B cell (primary cell): Measurements from ENCODE around the gene PANK3. TPM values are rescaled to one million over a fixed set of nuclear protein-coding genes. Genes with fewer than 3 reads are reported as not detected.

Experiments used
- ATAC-seq: fragments of 200-7000 bp; cut with Tn5 transposase; one replicate; pipeline ENCODE4 v1.10.0; 2021; ENCODE audit warnings: low read depth, mild to moderate bottlenecking, moderate number of reproducible peaks, moderate library complexity
- CTCF ChIA-PET: fragments of 350-600 bp; sonication (Branson Sonifier 250); formaldehyde crosslinking; loops from one replicate; lab custom pipeline; 2021; ENCODE audit warnings: antibody characterized with exemption, inconsistent platforms; lab: Charles Lee
- POLR2A ChIA-PET: fragments of 350-600 bp; sonication (Branson Sonifier 250); formaldehyde crosslinking; loops from one replicate; lab custom pipeline; 2021; ENCODE audit warnings: antibody characterized with exemption; lab: Charles Lee
- DNase-seq: peaks from one replicate; pipeline ENCODE4 v3.0.0; 2013
- H2AFZ ChIP-seq: 2 replicates; pipeline ENCODE4 v1.6.1; 2012; ENCODE audit warnings: mild to moderate bottlenecking, low read depth, low read length; ENCODE audit not compliant: insufficient read depth, poor library complexity, severe bottlenecking
- H3K27ac ChIP-seq, 2 donors: 1 replicate in 1 of 2; 2 replicates in 1 of 2; pipeline ENCODE4 v1.5.1; 2012 to 2013; ENCODE audit warnings: low read length in 2 of 2, mild to moderate bottlenecking in 2 of 2, moderate library complexity in 1 of 2
- H3K27me3 ChIP-seq, 4 experiments: fragments of 200-600 bp in 1 of 4; sonication (generic) in 1 of 4; replicated peaks in 1 of 4; 1 replicate in 2 of 4; 2 replicates in 2 of 4; pipeline versions ENCODE4 v1.6.1 to v1.7.0; 2013 to 2016; ENCODE audit warnings: low read length in 3 of 4, mild to moderate bottlenecking in 2 of 4, mixed read lengths in 1 of 4, moderate library complexity in 1 of 4; ENCODE audit not compliant: insufficient read depth in 4 of 4, control insufficient read depth in 3 of 4; ENCODE audit errors: control extremely low read depth in 1 of 4
- H3K36me3 ChIP-seq, 2 experiments: replicated peaks in 1 of 2; 1 replicate in 1 of 2; 2 replicates in 1 of 2; pipeline versions ENCODE4 v1.6.1 to v1.7.1; 2013; ENCODE audit warnings: low read length in 1 of 2; ENCODE audit not compliant: insufficient read depth in 2 of 2, control insufficient read depth in 1 of 2; ENCODE audit errors: control extremely low read depth in 1 of 2, extremely low read depth in 1 of 2
- H3K4me1 ChIP-seq, 2 donors: fragments of 200-600 bp in 1 of 2; sonication (generic) in 1 of 2; 1 replicate in 1 of 2; 2 replicates in 1 of 2; pipeline versions ENCODE4 v1.5.1 to v1.6.1; 2013 to 2017; ENCODE audit warnings: low read length in 2 of 2; ENCODE audit not compliant: control insufficient read depth in 2 of 2, insufficient read depth in 2 of 2
- H3K4me2 ChIP-seq: replicated peaks from 2 replicates; pipeline ENCODE3; 2012; ENCODE audit warnings: mild to moderate bottlenecking, low read depth, low read length; ENCODE audit not compliant: poor library complexity, severe bottlenecking
- H3K4me3 ChIP-seq, 5 experiments: fragments of 200-600 bp in 1 of 5; sonication (generic) in 1 of 5; 1 replicate in 3 of 5; 2 replicates in 2 of 5; pipeline versions ENCODE4 v1.5.1 to v1.7.0; 2011 to 2016; ENCODE audit warnings: low read length in 4 of 5, mild to moderate bottlenecking in 4 of 5, low read depth in 2 of 5, control low read depth in 1 of 5, moderate library complexity in 1 of 5; ENCODE audit not compliant: insufficient read depth in 1 of 5; ENCODE audit errors: control extremely low read depth in 1 of 5, extremely low read depth in 1 of 5
- H3K79me2 ChIP-seq: fragments of 200-600 bp; sonication (generic); one replicate; pipeline ENCODE4 v1.6.0; 2016; ENCODE audit warnings: low read length; ENCODE audit not compliant: control insufficient read depth, insufficient read depth
- H3K9ac ChIP-seq: fragments of 200-600 bp; sonication (generic); 2 replicates; pipeline ENCODE4 v1.6.1; 2017; ENCODE audit warnings: mild to moderate bottlenecking, low read length, moderate library complexity
- H3K9me3 ChIP-seq, 3 donors: one replicate each; pipeline versions ENCODE4 v1.6.1 to v1.7.1; 2013; ENCODE audit warnings: low read length in 2 of 3; ENCODE audit not compliant: control insufficient read depth in 2 of 3, insufficient read depth in 1 of 3; ENCODE audit errors: control extremely low read depth in 1 of 3
- H4K20me1 ChIP-seq: 2 replicates; pipeline ENCODE4 v1.6.0; 2012; ENCODE audit warnings: mild to moderate bottlenecking, low read length; ENCODE audit not compliant: insufficient read depth, control insufficient read depth, poor library complexity, severe bottlenecking
- H3K27ac Mint-ChIP-seq: one replicate; pipeline ENCODE4 v1.8.0; 2021; ENCODE audit warnings: mixed read lengths
- H3K27me3 Mint-ChIP-seq: one replicate; pipeline ENCODE4 v1.8.0; 2021; ENCODE audit warnings: mixed read lengths
- H3K4me1 Mint-ChIP-seq: one replicate; pipeline ENCODE4 v1.8.0; 2021; ENCODE audit warnings: mixed read lengths
- H3K4me3 Mint-ChIP-seq: one replicate; pipeline ENCODE4 v1.8.0; 2021; ENCODE audit warnings: mixed read lengths
- H3K9me3 Mint-ChIP-seq: one replicate; pipeline ENCODE4 v1.8.0; 2022; ENCODE audit warnings: mixed read lengths; ENCODE audit not compliant: insufficient read depth
- EZH2 ChIP-seq: IDR thresholded peaks from 2 replicates; pipeline ENCODE4 v1.6.1; 2012; ENCODE audit warnings: borderline replicate concordance, low read depth, mild to moderate bottlenecking, moderate library complexity, low read length; ENCODE audit not compliant: insufficient read depth, poor library complexity, severe bottlenecking
- WGBS: methylation state at CpG from one replicate; pipeline ENCODE4 v1.1.5; 2013; ENCODE audit warnings: missing lambda C conversion rate; ENCODE audit not compliant: insufficient coverage; 5-methylcytosine and 5-hydroxymethylcytosine counted together
- intact Hi-C: fragments of 100-400 bp; cut with micrococcal nuclease; formaldehyde crosslinking; loops from one replicate; pipeline ENCODE4 v1.10.0; 2022
- polyA plus RNA-seq: library from polyadenylated mRNA; depleted of rRNA; stranded (reverse); fragments of >200 nt; gene quantifications from 2 replicates; pipeline ENCODE4 v1.2.3, GENCODE V29; 2012
- total RNA-seq, 2 donors: library from RNA; stranded (reverse); fragments of 120-200 nt in 1 of 2; gene quantifications; 1 replicate in 1 of 2; 2 replicates in 1 of 2; pipeline versions ENCODE4 v1.2.3 to v1.2.4, GENCODE V29; 2013 to 2022
- TF ChIP-seq, protein P1 (sequence below): fragments of 200-600 bp; IDR thresholded peaks from one replicate; pipeline ENCODE4 v1.8.0; 2022; ENCODE audit warnings: antibody characterized with exemption, mild to moderate bottlenecking

PANK3 gene
- total and polyA plus RNA-seq, 2 donors (not counting 1 experiment from before 2014, with no cell fraction given), result 6.3 to 61.8 TPM

- peaks cover 4% of the 10 kb centered on the region for H3K4me1 Mint-ChIP-seq
- ATAC-seq (no peak), DNase-seq (no peak)
- H3K27me3 ChIP-seq, result no peaks in the 10 kb centered on the region
- no peaks in the 10 kb centered on the region for H3K79me2 ChIP-seq
- H3K27ac ChIP-seq, result no peak overlapping the region
- H3K9ac ChIP-seq, result no peak overlapping the region
- H3K4me1 ChIP-seq, result no peaks in the 10 kb centered on the region
- peaks cover 10% of the 10 kb centered on the region for H3K27me3 Mint-ChIP-seq
- WGBS, result no CpG with 5 or more reads among the region's 3 CpGs
- no peak overlapping the region for H3K27ac Mint-ChIP-seq
- CTCF ChIA-PET, result no interaction called here
- no peaks in the 10 kb centered on the region for H4K20me1 ChIP-seq
- no peak overlapping the region for H2AFZ ChIP-seq
- intact Hi-C loops, result no loop called here
- TF ChIP-seq, protein P1, sequence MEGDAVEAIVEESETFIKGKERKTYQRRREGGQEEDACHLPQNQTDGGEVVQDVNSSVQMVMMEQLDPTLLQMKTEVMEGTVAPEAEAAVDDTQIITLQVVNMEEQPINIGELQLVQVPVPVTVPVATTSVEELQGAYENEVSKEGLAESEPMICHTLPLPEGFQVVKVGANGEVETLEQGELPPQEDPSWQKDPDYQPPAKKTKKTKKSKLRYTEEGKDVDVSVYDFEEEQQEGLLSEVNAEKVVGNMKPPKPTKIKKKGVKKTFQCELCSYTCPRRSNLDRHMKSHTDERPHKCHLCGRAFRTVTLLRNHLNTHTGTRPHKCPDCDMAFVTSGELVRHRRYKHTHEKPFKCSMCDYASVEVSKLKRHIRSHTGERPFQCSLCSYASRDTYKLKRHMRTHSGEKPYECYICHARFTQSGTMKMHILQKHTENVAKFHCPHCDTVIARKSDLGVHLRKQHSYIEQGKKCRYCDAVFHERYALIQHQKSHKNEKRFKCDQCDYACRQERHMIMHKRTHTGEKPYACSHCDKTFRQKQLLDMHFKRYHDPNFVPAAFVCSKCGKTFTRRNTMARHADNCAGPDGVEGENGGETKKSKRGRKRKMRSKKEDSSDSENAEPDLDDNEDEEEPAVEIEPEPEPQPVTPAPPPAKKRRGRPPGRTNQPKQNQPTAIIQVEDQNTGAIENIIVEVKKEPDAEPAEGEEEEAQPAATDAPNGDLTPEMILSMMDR, result no peak
- TF ChIP-seq EZH2, result no peak
- no peak overlapping the region for H3K4me3 Mint-ChIP-seq
- H3K36me3 ChIP-seq, result no peaks in the 10 kb centered on the region
- no peaks in the 10 kb centered on the region for H3K9me3 Mint-ChIP-seq
- POLR2A ChIA-PET, result no interaction called here
- H3K4me2 ChIP-seq, result no peak overlapping the region
- H3K4me3 ChIP-seq, result no peak overlapping the region
- H3K9me3 ChIP-seq, result peaks cover 0 to 5% (median 0%) of the 10 kb centered on the region in 3 donors
Observed at GRCh38 chr5:168609806-168610482, 30.8 kb upstream of the PANK3 start.

- no peak overlapping the region for H3K9ac ChIP-seq
- H3K4me1 ChIP-seq, result no peaks in the 10 kb centered on the region
- no peaks in the 10 kb centered on the region for H4K20me1 ChIP-seq
- Mint-ChIP-seq H3K27ac (no peak overlapping the region), H3K9me3 (no peaks in the 10 kb centered on the region), H3K4me3 (no peak overlapping the region), H3K27me3 (peaks cover 11% of the 10 kb centered on the region), H3K4me1 (peaks cover 4% of the 10 kb centered on the region)
- no peaks in the 10 kb centered on the region for H3K27me3 ChIP-seq
- H3K4me2 ChIP-seq, result no peak overlapping the region
- H2AFZ ChIP-seq, result no peak overlapping the region
- no peaks in the 10 kb centered on the region for H3K9me3 ChIP-seq
- CTCF ChIA-PET, result no interaction called here
- intact Hi-C loops, result no loop called here
- POLR2A ChIA-PET, result no interaction called here
- TF ChIP-seq EZH2, result no peak
- TF ChIP-seq, protein P1, result no peak
- ATAC-seq, result no peak
- no peaks in the 10 kb centered on the region for H3K36me3 ChIP-seq
- WGBS, result 100% methylated on average over 1 of the region's 2 CpGs
- H3K4me3 ChIP-seq, result no peak overlapping the region
- no peak overlapping the region for H3K27ac ChIP-seq
- no peak for DNase-seq
- H3K79me2 ChIP-seq, result no peaks in the 10 kb centered on the region
Observed at GRCh38 chr5:168608821-168609220, 29.7 kb upstream of the PANK3 start.
